DMS114 treated with DMSO at 0.1 percent for 48 hours (cell line): Measurements from ENCODE around the gene PRSS1.
"Not testable (repeated sequence)": the region's sequence is repeated elsewhere in the genome, so short reads cannot be mapped to it uniquely, and the experiment has no call there.

Source experiments
- DNase-seq: peaks from one replicate; lab custom pipeline; 2025; ENCODE audit not compliant: unreplicated experiment; lab: John Stamatoyannopoulos, UW

Gene PRSS1

GRCh38 chr7:142773230-142773629, 24.0 kb downstream of the PRSS1 start:
- DNase-seq: no peak

- DNase-seq: no peak
These were observed 24.9 kb downstream of the PRSS1 start for GRCh38 chr7:142773937-142774744.

GRCh38 chr7:142774826-142775225, 25.6 kb downstream of the PRSS1 start:
- DNase-seq: no peak

- not testable (repeated sequence) for DNase-seq
These were observed 26.3 kb downstream of the PRSS1 start for GRCh38 chr7:142775351-142776115.

GRCh38 chr7:142776206-142776844, 27.1 kb downstream of the PRSS1 start:
- no peak for DNase-seq

- not testable (repeated sequence) for DNase-seq
These were observed 27.6 kb downstream of the PRSS1 start for GRCh38 chr7:142776845-142777225.

- DNase-seq: no peak
These were observed 28.0 kb downstream of the PRSS1 start for GRCh38 chr7:142777318-142777717.

- peak; percentile 88 for DNase-seq
These were observed 33.9 kb downstream of the PRSS1 start for GRCh38 chr7:142782922-142783900.

- no peak for DNase-seq
These were observed 34.8 kb downstream of the PRSS1 start for GRCh38 chr7:142784096-142784495.

GRCh38 chr7:142784716-142785115, 35.4 kb downstream of the PRSS1 start:
- no peak for DNase-seq

- no peak for DNase-seq
These were observed 36.6 kb downstream of the PRSS1 start for GRCh38 chr7:142785841-142786250.

- DNase-seq: no peak
These were observed 37.9 kb downstream of the PRSS1 start for GRCh38 chr7:142787034-142787768.

- no peak for DNase-seq
These were observed 38.5 kb downstream of the PRSS1 start for GRCh38 chr7:142787783-142788182.

- DNase-seq: no peak
These were observed 39.3 kb downstream of the PRSS1 start for GRCh38 chr7:142788303-142789289.

- no peak for DNase-seq
These were observed 40.2 kb downstream of the PRSS1 start for GRCh38 chr7:142789441-142789840.

- DNase-seq: no peak
These were observed 40.8 kb downstream of the PRSS1 start for GRCh38 chr7:142790056-142790455.

GRCh38 chr7:142790555-142790954, 41.3 kb downstream of the PRSS1 start:
- no peak for DNase-seq

GRCh38 chr7:142791502-142791901, 42.2 kb downstream of the PRSS1 start:
- DNase-seq: no peak

- no peak for DNase-seq
These were observed 42.9 kb downstream of the PRSS1 start for GRCh38 chr7:142792129-142792528.
